GM10266 (cell line): ENCODE results near the gene TSR3.
A peak's percentile ranks its signal among the peaks of the same experiment; 100 is the strongest.

Experiments used
- DNase-seq: peaks from one replicate; pipeline ENCODE4 v3.0.0; 2012; ENCODE audit errors: extremely low spot score
- TF ChIP-seq, protein P1 (sequence below): IDR thresholded peaks from 2 replicates; pipeline ENCODE4 v1.5.1; 2012; ENCODE audit warnings: mild to moderate bottlenecking, low read depth; ENCODE audit not compliant: control insufficient read depth, insufficient read depth; ENCODE audit errors: missing control alignments

TSR3 gene

DNA sequence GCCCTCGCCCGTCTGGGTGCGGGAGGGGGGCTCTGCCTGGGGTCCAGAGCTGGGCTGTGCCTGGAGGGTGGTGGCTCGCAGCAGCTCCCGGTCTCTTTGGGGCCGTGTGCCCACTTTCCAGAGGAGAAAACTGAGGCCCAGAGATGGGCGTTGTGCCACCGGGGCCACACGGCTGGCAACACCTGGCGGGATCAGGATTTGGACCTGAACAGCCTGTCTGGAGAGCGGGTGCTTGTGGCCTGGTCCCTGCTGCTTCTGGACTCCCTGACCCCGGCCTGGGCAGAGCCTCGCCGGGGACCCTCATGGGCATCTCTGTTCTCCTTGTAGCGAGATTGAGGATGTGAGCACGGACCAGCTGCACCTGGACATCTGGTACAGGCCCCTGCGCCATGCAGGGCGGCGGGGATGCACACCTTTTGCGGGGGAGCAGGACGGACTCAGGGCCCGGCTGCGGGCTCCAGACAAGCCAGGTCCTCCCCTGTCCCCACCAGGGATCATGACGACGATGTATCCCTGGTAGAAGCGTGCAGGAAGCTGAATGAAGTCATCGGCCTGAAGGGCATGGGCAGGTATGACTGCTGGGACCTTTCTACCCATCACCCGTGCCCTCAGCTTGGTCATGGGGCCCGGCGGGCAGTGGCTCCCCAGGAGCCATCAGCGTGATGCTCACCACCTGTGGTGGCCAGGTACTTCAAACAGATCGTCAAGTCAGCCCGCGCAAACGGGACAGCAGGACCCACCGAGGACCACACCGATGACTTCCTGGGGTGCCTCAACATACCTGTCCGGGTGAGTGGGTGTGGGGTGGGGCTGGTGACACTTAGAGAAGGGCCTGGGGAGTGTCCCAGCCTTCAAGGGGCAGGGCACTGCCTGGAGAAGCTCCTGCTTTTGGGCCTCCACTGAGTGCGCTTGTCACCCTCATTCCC is 9.9 kb downstream of the TSR3 start:
- no peak for DNase-seq
- TF ChIP-seq, protein P1, sequence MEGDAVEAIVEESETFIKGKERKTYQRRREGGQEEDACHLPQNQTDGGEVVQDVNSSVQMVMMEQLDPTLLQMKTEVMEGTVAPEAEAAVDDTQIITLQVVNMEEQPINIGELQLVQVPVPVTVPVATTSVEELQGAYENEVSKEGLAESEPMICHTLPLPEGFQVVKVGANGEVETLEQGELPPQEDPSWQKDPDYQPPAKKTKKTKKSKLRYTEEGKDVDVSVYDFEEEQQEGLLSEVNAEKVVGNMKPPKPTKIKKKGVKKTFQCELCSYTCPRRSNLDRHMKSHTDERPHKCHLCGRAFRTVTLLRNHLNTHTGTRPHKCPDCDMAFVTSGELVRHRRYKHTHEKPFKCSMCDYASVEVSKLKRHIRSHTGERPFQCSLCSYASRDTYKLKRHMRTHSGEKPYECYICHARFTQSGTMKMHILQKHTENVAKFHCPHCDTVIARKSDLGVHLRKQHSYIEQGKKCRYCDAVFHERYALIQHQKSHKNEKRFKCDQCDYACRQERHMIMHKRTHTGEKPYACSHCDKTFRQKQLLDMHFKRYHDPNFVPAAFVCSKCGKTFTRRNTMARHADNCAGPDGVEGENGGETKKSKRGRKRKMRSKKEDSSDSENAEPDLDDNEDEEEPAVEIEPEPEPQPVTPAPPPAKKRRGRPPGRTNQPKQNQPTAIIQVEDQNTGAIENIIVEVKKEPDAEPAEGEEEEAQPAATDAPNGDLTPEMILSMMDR, result no peak

DNA sequence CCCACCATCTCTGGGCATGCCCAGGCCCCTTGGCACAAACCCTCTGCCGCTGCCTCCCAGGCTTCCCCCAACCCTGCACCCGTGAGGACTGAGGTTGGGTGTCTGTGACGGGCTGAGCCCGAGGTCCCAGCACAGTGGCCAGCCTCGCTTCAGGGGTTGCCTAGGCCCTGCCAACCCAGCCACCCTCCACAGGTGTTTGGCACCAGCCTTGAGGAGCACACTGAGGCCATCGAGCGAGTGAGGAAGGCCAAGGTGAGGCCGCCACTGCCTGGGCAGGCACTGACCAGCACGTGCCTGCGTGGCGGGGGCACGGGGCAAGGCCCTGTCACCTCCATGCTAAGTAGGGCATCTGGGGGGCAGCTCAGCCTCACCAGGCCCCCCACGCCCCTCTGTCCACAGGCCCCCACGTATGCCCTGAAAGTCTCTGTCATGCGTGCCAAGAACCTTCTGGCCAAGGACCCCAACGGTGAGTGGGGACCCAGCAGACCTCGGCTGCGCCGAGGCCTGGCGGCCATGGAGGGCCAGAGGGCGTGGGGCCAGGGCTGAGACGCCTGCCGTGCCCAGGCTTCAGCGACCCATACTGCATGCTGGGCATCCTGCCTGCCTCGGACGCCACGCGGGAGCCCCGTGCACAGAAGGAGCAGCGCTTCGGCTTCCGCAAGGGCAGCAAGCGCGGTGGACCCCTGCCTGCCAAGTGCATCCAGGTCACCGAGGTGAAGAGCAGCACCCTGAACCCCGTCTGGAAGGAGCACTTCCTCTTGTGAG is 10.8 kb downstream of the TSR3 start:
- no peak for DNase-seq
- TF ChIP-seq, protein P1, result no peak

DNA sequence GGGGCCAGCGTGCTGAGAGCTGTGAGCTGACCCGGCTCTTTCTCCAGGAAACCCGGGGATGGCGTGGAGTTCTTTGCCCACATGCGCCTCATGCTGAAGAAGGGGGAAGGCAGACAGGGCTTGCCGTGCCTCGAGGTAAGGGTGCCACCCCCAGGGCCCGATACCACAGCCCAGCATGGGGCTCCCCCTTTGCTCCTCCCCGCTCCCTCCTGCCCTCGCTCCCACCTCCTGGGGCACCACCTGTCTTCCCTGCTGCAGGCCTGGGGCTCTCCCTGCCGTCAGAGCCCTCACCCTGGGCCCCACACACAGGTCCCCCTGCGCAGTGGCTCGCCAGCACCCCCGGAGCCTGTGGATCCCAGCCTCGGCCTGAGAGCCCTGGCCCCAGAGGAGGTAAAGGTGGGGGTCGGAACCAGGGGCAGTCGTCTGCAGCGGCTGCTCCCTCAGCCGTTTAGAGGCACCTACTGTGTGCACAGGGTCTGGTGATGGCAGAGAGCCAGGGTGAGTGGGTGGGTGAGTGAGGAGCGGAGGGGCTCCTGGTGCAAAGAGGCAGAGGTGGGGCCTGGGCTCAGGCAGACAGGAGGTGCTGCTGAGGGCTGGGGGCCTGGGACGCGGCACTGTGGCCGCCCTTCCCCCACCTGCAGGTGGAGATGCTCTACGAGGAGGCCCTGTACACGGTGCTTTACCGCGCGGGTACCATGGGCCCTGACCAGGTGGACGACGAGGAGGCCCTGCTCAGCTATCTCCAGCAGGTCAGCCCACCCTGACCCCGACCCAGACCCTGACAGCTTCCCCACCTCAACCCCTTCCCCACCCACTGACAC is 12.6 kb downstream of the TSR3 start:
- DNase-seq, result no peak
- TF ChIP-seq, protein P1, result no peak

DNA sequence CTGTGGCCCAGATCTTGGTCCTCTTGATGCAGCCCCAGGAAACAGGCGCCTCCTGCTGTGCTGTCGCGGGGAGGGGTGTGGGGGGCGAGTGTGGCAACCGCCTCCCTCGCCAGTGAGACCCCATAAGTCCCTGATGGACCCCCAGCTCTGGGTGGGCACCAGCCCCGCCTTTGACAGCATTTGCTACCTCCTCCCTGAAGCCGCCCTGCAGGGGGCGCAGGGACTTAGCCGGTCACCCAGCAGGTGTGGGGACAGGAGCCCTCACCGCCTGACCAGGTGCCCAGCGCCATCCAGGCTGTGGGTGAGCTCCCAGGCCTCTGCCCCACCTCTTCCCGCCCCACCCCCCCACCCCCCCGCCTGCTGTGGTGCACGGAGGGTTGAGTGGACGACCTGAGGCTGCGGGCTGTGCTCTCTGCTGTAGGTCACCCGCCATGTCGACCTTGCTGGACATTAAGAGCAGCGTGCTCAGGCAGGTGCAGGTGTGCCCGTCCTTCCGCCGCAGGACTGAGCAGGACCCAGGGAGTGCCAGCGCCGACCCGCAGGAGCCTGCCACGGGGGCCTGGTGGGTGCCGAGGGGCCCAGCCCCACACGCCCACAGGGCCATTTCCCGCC is 13.5 kb downstream of the TSR3 start:
- TF ChIP-seq, protein P1, result peak; percentile 77
- no peak for DNase-seq

DNA sequence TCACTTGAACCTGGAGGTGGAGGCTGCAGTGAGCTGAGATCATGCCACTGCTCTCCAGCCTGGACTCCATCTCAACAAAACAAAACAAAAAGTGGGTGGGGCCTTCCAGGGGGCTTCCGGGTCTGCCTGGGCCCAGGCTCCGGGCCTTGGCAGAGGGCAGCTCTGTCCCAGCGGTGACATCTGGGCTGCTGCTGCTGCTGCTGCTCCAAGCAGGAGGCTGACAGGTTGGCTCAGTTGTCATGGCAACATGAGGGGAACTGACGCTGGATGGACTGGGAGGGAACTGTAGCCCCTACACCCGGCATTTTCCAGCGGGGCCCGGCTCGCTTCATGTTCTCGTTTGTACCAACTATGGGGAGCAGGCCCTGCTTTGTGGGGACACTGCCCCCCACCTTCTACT is 14.2 kb downstream of the TSR3 start:
- TF ChIP-seq, protein P1, result no peak
- DNase-seq, result no peak

DNA sequence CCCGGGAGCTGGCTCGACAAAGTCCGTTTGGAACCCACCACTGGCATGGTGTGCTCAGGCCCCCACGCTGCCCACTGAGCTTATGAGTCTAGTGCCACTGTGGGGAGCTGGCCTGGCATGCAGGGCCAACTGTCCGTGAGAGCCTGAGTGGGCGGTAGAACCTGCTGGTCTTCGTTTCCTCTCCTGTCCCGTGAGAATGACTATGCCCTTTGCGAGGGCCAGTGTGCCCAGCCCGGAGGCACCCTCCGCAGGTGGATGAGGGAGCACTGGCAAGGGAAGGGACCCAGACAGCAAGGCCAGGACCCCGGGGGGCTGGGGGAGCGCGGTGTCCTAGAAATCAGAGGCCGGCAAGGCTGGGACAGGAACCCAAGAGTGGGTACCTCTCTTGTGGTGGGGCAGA is 15.1 kb downstream of the TSR3 start:
- TF ChIP-seq, protein P1, result no peak
- DNase-seq, result no peak
